GM12878 (cell line): Measurements from ENCODE around the gene MARF1. TPM values are rescaled to one million over a fixed set of nuclear protein-coding genes. Genes with fewer than 3 reads are reported as not detected.
A peak's percentile ranks its signal among the peaks of the same experiment; 100 is the strongest.
"Not testable (repeated sequence)": the region's sequence is repeated elsewhere in the genome, so short reads cannot be mapped to it uniquely, and the experiment has no call there.

Experiments
- ATAC-seq: fragments of 200-7000 bp; cut with Tn5 transposase; 3 replicates; pipeline ENCODE4 v1.9.1; 2020; ENCODE audit warnings: mild to moderate bottlenecking, moderate library complexity
- BruUV-seq: library from RNA; stranded (reverse); fragments of 400-500 nt; replicated peaks from 2 replicates; lab custom pipeline; 2021; lab: Mats Ljungman, UMichigan
- CTCF ChIA-PET: fragments of 300-600 bp; sonication (Branson Sonifier 250); formaldehyde crosslinking; extraction: SDS; loops from one replicate; lab custom pipeline; 2021; ENCODE audit warnings: inconsistent platforms; lab: Yijun Ruan, JAX
- POLR2A ChIA-PET: fragments of 350-600 bp; formaldehyde crosslinking; extraction: SDS; loops from one replicate; lab custom pipeline; 2021; ENCODE audit warnings: inconsistent platforms; lab: Charles Lee
- RAD21 ChIA-PET: fragments of 300-600 bp; sonication (Branson Sonifier 250); formaldehyde crosslinking; loops from one replicate; lab custom pipeline; 2023; ENCODE audit warnings: antibody characterized with exemption; ENCODE audit not compliant: unreplicated experiment; lab: Charles Lee
- SMC1A ChIA-PET: fragments of 300-600 bp; sonication (Branson Sonifier 250); formaldehyde crosslinking; loops from one replicate; lab custom pipeline; 2023; ENCODE audit not compliant: unreplicated experiment, uncharacterized antibody; lab: Charles Lee
- DNase-seq: peaks from one replicate; pipeline ENCODE4 v3.0.0-alpha.2; 2011; ENCODE audit warnings: low read depth, low spot score
- FAIRE-seq: peaks from 3 replicates; lab custom pipeline; 2011; peaks lifted over from hg19 to GRCh38; lab: Jason Lieb, UNC
- H2AFZ ChIP-seq: 2 replicates; pipeline ENCODE4 v1.6.0; 2011; ENCODE audit warnings: low read depth, low read length, control low read depth; ENCODE audit not compliant: control insufficient read depth
- H3K27ac ChIP-seq: 2 replicates; pipeline ENCODE4 v1.5.1; 2011; ENCODE audit warnings: control low read depth; ENCODE audit not compliant: control insufficient read depth, insufficient read depth
- H3K27me3 ChIP-seq, 2 experiments: replicated peaks in 1 of 2; 2 replicates each; pipeline versions ENCODE4 v1.6.0 to v1.6.1; 2011; ENCODE audit warnings: low read length in 1 of 2; ENCODE audit not compliant: control insufficient read depth in 2 of 2, insufficient read depth in 2 of 2
- H3K36me3 ChIP-seq, 2 experiments: 2 replicates each; pipeline ENCODE4 v1.5.1; 2011; ENCODE audit warnings: low read length in 1 of 2; ENCODE audit not compliant: control insufficient read depth in 2 of 2, insufficient read depth in 2 of 2
- H3K4me1 ChIP-seq: 2 replicates; pipeline ENCODE4 v1.6.1; 2011; ENCODE audit warnings: mild to moderate bottlenecking, low read length, moderate library complexity, mixed read lengths; ENCODE audit not compliant: control insufficient read depth, insufficient read depth
- H3K4me2 ChIP-seq: 2 replicates; pipeline ENCODE4 v1.6.0; 2011; ENCODE audit warnings: control low read depth; ENCODE audit not compliant: control insufficient read depth, insufficient read depth
- H3K4me3 ChIP-seq: fragments of 200-600 bp; sonication (generic); 2 replicates; pipeline ENCODE4 v1.5.1; 2016
- H3K79me2 ChIP-seq: 2 replicates; pipeline ENCODE4 v1.6.0; 2011; ENCODE audit warnings: low read length; ENCODE audit not compliant: control insufficient read depth, insufficient read depth
- H3K9ac ChIP-seq: 2 replicates; pipeline ENCODE4 v1.8.0; 2011; ENCODE audit warnings: low read length, control low read depth, mixed read lengths; ENCODE audit not compliant: control insufficient read depth, insufficient read depth
- H3K9me3 ChIP-seq: replicated peaks from 3 replicates; pipeline ENCODE4 v1.5.1; 2011; ENCODE audit warnings: mild to moderate bottlenecking, low read length; ENCODE audit not compliant: control insufficient read depth, insufficient read depth
- H4K20me1 ChIP-seq: 2 replicates; pipeline ENCODE4 v1.6.0; 2011; ENCODE audit not compliant: control insufficient read depth, insufficient read depth
- KAT2A ChIP-seq: conservative IDR thresholded peaks from 2 replicates; pipeline ENCODE4 v1.6.1; 2011; ENCODE audit warnings: low read depth, low read length; ENCODE audit not compliant: control insufficient read depth
- WGBS: methylation state at CpG from one replicate; pipeline ENCODE4 v1.1.6; 2016; ENCODE audit warnings: low lambda C conversion rate; ENCODE audit not compliant: insufficient replicate concordance, insufficient coverage; ENCODE audit errors: missing lambda C conversion rate; 5-methylcytosine and 5-hydroxymethylcytosine counted together
- in situ Hi-C: fragments of 300-500 bp; cut with MboI; formaldehyde crosslinking; loops from 9 replicates; pipeline ENCODE4 v1.14.3; 2018; ENCODE audit warnings: mixed read lengths
- intact Hi-C: fragments of 100-400 bp; cut with micrococcal nuclease; formaldehyde crosslinking; loops from one replicate; pipeline ENCODE4 v1.14.2; 2022; ENCODE audit not compliant: unreplicated experiment
- polyA plus RNA-seq, 11 experiments: library from polyadenylated mRNA; depleted of rRNA in 4 of 11; unstranded in 6 of 11; stranded (reverse) in 5 of 11; fragments of >200 nt; fragmentation: Nextera tagmentation in 4 of 11; fragmentation: Illumina TruSeq in 1 of 11; extraction: Ambion mirVana in 4 of 11; extraction: Trizol in 1 of 11; gene quantifications; 1 replicate in 1 of 11; 2 replicates in 10 of 11; pipeline versions ENCODE4 v1.2.1 to v1.2.3, GENCODE V29; 2011 to 2016; ENCODE audit warnings: inconsistent platforms in 2 of 11, missing spikeins in 2 of 11, low read depth in 1 of 11
- total RNA-seq, 4 experiments: library from RNA; depleted of rRNA in 3 of 4; stranded (reverse); fragments of >200 nt in 3 of 4; fragmentation: Illumina TruSeq in 1 of 4; extraction: Trizol in 1 of 4; gene quantifications; 2 replicates each; pipeline versions ENCODE4 v1.2.1 to v1.2.3, GENCODE V29; 2013 to 2021

The MARF1 gene
- total and polyA plus RNA-seq, 10 of the 15 experiments (the other 5 are each of a cell fraction or from before 2014, with no cell fraction given) = 4.5 to 40.1 (median 14.0) TPM

GRCh38 chr16:15573896-15574613 lies 68.9 kb downstream of the MARF1 start:
- SMC1A ChIA-PET, POLR2A ChIA-PET, H3K27ac ChIP-seq, H3K27me3 ChIP-seq, H3K9me3 ChIP-seq, DNase-seq, intact Hi-C loops, H3K79me2 ChIP-seq, BruUV-seq, H2AFZ ChIP-seq, H3K9ac ChIP-seq, H3K4me2 ChIP-seq, H3K4me1 ChIP-seq, RAD21 ChIA-PET, H3K4me3 ChIP-seq, H3K36me3 ChIP-seq, ATAC-seq, FAIRE-seq, H4K20me1 ChIP-seq, CTCF ChIA-PET: not testable (repeated sequence)
- WGBS = 66% methylated on average over 11 of the region's 11 CpGs
- in situ Hi-C loops = loop anchor here (25.0 kb wide), 1 partner anchor 762 kb away; no protein-coding TSS in a partner anchor

GRCh38 chr16:15573274-15573895 lies 69.6 kb downstream of the MARF1 start:
- no peak for TF ChIP-seq KAT2A
- ChIA-PET POLR2A (no interaction called here), CTCF (no interaction called here), SMC1A (interaction anchor here (1.6 kb wide), 1 partner anchor 26 kb away, joined by 3 read pairs; no protein-coding TSS in a partner anchor), RAD21 (no interaction called here)
- H2AFZ ChIP-seq = no peak overlapping the region
- H3K4me2 ChIP-seq = no peak overlapping the region
- no peak overlapping the region for H3K27ac ChIP-seq
- BruUV-seq = no TSS peak
- H3K79me2 ChIP-seq = no peaks in the 10 kb centered on the region
- peaks cover 7% of the 10 kb centered on the region; the same call in 1 of the 3 replicates for H3K9me3 ChIP-seq
- no peak overlapping the region for H3K4me3 ChIP-seq
- H3K36me3 ChIP-seq = no peaks in the 10 kb centered on the region
- peak; percentile 18 for FAIRE-seq
- no peaks in the 10 kb centered on the region for H3K4me1 ChIP-seq
- in situ Hi-C loops (loop anchor here (25.0 kb wide), 1 partner anchor 761 kb away; no protein-coding TSS in a partner anchor), intact Hi-C loops (no loop called here)
- H3K27me3 ChIP-seq = no peaks in the 10 kb centered on the region
- ATAC-seq = no peak
- whole genome bisulfite sequencing = 63% methylated on average over 7 of the region's 7 CpGs
- no peak overlapping the region for H3K9ac ChIP-seq
- DNase-seq = no peak
- H4K20me1 ChIP-seq = no peaks in the 10 kb centered on the region
